T-helper 22 cell (primary cell): Measurements from ENCODE around the gene ZNF423.
"Not testable (repeated sequence)": the region's sequence is repeated elsewhere in the genome, so short reads cannot be mapped to it uniquely, and the experiment has no call there.

Source experiments
- DNase-seq: peaks from one replicate; pipeline ENCODE4 v3.0.0-alpha.2; 2020; ENCODE audit warnings: low read depth

ZNF423 gene

DNA sequence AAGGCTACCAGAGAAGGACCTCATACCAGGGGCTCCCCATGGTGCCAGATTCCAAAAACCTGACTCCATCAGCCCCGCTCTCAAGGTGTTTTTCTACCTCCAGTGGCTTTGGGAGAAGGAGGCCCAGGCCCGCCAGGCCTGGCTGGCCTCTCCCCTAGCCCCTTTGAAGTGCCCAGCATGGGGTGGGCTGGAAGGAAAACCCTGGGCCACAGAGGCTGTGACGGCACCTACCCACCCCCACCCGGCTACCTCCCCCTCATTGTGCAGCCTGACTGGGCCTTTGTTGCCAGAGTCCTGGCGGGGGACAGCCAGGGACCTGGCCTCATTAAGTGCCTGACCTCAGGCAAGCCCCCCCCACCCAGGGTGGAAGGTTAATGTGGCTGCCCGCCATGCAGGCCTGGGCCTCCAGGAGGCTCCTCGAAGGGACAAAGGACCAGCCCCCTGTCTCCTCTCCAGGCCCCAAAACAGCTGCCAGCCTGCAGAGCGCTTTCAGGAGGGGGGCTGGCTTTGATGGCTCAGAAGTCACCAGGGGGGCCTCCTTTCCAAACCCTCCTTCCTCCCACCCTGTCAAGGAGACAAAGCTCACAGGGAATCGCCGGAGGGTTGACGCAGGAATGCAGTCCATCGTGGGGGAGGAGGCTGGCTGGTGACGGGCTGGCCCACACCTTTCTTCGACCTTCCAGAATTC, 159.4 kb downstream of the ZNF423 start:
- DNase-seq: no peak

DNA sequence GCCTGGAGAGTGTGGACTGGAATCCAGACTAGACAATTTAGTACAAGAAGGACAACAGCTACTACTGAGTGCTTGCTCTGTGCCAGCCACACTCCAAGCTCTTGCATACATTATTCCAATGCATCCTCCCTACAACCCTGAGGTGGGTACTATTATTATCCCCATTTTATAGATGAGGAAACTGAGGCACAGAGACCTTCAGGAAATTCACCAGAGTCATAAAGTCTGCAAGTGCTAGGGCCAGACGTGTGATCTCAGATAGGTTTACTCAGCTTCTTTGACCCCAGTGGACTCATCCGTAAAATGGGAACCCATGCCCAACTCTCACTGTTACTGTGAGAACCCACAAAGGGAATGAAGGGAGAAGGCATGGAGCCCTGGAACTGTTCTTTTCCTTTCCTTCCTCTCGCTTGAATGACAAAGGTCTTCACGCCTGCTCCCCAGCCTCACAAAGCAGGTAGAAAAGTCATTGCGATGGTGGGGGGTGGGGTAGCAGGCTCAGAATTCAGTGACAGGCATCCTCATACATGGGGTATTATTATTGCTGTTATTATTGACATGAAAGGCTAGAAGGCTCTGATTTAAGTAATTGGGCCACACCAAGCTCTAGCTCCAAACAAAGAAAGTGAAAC, 160.0 kb downstream of the ZNF423 start:
- no peak for DNase-seq

DNA sequence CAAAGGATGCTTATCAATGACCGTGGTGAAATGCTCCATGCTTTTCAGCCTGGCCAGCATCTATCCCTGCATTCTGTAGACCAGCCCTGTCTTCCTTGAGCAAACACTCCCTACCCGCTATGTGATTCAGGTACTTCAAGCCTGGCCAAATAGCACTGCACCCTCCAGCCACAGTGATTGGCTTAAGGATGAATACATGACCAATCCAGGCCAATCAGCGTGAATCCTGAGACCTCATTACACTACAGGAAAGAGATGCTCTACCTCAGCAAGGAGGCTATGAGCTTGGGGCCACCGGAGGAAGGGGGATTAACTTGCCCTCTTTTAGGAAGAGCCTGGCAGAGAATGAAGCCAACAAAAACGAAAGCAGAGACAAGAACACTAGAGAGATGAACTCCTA, 162.5 kb downstream of the ZNF423 start:
- no peak for DNase-seq

- no peak for DNase-seq
These were observed 165.1 kb downstream of the ZNF423 start for GRCh38 chr16:49690778-49691177.

DNA sequence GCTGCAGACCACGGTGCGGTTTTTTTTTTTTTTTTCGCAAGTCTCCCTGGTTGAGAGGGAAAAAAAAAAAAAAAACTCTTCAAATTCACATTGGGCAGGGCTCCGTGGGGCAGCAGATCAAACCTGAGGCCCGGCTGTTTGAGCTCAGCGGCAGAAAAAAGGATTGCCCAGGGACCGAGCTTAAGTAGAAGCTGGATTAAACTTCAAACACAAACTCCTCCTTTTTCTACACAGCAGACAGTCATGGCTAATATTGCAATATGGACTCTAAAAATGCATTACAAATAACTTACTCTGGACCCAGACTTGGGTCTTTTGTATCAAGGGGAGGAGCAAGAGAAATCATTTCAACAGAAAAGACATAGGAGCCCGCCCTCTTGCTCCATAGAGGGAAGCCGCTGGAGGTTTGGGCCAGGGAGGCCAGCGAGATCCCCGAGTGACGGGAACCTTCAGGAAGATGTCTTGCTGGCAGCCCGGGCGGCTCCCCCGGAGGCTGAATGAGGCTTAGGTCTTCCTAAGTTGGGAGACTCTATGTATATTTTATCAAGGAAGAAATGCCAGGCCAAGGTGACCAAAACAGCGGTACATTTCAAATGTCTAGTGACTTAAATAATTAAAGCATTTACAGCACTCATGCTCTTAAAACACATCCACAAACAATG, 167.7 kb downstream of the ZNF423 start:
- DNase-seq: no peak

DNA sequence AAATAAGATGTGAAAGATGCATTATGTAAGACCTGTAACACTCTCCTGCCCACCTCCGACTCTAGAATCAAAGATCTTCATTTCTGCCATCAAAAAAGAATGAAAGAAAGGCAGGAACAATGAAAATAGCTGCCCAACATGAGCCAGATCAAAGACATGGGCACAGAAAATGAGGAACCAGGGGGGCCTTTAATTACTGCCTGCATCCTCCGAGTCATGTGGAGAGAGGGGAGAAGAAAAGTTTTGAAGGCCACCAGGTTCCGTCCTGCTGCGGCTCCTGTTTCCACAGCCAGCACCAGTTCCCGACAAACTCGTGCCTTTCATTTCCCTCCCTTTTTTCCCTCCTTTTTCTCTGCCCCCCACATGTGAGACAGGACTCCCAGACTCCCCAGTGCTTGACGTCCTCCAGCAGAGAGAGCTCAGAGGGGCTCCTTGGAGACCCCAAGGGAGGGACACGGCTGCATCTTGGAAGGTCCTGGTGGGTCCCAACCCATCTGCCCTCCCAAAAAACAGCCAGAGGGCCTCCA, 168.4 kb downstream of the ZNF423 start:
- no peak for DNase-seq

GRCh38 chr16:49684696-49685095, 171.2 kb downstream of the ZNF423 start:
- no peak for DNase-seq

- DNase-seq: no peak
These were observed 173.2 kb downstream of the ZNF423 start for GRCh38 chr16:49682577-49683165.

DNA sequence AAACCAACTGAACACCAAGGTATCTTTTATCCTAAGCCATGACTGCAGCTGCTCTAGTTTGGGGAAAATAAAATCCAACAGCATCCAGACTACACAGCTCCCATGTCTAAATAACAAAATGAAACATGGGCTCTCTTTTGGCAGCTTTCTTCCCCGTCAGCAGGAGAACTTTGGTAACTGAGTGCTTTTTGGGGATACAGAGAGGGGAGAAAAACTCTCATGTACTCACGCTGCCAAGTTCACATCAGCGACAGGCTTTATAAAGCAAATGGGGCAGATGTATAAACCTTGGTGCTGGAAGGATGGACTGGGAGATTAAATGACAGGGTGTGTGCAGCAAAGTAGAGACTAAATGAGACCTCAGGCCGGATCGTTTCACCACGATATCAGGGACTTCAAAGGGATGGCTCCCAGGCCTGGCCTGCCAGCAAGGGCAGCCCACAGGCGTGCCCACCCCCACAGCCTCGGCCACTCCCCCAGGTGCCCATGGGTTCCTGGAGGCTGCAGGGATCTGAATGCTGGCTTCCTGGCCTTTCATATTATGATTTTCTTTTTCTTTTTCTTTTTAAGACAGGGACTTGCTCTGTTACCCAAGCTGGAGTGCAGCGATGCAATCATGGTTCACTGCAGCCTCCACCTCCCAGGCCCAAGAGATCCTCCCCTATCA, 174.6 kb downstream of the ZNF423 start:
- DNase-seq: no peak

DNA sequence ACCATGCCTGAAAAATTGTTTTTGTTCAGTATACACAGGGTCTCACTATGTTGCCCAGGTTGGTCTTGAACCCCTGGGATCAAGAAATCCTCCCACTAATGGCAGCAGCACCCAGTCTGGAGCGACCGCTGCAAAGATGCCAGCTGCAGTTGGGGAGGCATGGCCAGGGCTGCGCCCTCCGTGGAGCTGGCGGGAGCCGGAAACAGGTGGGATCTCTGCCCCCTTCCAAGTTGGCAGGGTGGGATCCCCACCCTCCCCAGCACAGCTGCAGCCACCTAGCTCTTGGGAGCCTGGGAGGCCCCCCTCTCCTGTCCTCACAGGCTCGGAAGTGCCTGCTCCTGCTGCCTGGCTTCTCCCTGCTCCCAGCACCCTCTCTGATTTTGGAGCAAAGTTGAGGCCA, 176.8 kb downstream of the ZNF423 start:
- DNase-seq: no peak

DNA sequence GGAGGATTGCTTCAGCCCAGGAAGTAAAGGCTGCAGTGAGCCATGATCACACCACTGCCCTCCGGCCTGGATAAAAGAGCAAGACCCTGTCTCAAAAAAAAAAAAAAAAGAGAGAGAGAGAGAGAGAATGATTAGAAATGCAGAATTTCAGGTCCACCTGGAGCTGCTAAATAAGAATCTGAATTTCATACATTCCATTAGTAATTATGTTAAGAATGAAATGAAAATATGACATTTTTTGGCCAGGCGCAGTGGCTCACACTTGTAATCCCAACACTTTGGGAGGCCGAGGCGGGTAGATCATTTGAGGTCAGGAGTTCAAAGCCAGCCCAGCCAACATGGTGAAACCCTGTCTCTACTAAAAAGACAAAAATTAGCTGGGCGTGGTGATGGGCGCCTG, 178.3 kb downstream of the ZNF423 start:
- not testable (repeated sequence) for DNase-seq

DNA sequence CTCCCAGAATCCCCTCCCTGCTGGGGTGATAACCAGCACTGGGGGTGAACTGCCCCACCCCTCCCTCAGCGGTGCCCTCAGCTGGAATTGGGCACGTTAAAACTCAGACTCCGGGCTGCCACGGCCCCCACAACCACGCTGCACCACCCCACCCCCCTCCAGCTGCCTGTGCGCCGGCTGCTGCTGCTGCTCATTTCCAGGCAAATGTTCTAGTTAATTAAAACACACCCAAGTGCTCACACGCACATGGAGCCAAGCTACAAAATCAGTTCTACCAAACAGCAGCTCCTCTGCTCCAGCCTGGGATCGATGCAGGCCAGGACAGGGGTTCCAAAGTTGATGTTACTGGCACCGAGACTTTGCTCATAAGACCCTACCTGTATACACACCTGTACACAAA, 180.5 kb downstream of the ZNF423 start:
- no peak for DNase-seq

- no peak for DNase-seq
These were observed 180.9 kb downstream of the ZNF423 start for GRCh38 chr16:49674990-49675389.

- DNase-seq: no peak
These were observed 181.5 kb downstream of the ZNF423 start for GRCh38 chr16:49674351-49674851.

- DNase-seq: no peak
These were observed 182.5 kb downstream of the ZNF423 start for GRCh38 chr16:49673442-49673841.

DNA sequence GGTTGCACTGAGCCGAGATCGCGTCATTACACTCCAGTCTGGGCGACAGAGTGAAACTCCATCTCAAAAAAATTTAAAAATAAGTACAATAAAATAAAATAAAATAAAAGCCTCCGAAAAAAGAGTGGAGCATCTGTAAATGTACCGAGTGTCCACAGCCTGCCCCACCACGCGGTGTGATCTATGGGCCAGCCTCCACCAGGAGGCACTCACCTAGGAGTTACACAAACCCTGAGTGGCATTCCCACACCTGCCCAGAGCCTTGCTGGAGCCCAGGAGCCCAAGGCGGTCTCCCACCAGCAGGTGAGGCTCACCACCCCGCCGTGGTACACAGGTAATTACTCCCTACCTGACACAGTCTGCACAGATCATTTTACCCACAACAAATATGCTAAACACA, 183.2 kb downstream of the ZNF423 start:
- DNase-seq: no peak

- DNase-seq: no peak
These were observed 184.6 kb downstream of the ZNF423 start for GRCh38 chr16:49671333-49671732.

DNA sequence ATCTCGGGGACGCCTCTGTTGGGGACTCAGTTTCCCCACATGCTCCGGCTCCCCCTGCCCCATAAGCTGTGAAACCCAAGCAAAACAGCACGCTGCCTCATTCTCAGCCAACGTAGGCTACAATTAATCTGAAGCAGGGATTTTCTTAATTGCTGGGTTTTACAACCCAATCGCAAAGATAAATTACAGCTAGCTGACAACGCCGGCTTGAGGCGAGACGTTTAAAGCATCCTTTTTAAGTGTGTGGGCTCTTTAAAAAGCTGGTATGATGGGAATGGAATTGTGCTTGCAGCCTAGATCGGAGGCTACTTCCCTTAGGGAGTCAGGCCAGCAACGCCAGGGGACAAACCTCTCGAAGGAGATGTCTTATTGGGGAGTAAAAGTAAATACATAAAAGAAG, 185.3 kb downstream of the ZNF423 start:
- no peak for DNase-seq

- DNase-seq: no peak
These were observed 190.3 kb downstream of the ZNF423 start for GRCh38 chr16:49665482-49666230.

- DNase-seq: no peak
These were observed 191.4 kb downstream of the ZNF423 start for GRCh38 chr16:49664221-49665215.
